Parathyroid adenoma (tissue), 2 donors: ENCODE results near the gene C1QTNF12.
"Not testable (repeated sequence)": the region's sequence is repeated elsewhere in the genome, so short reads cannot be mapped to it uniquely, and the experiment has no call there.

ENCODE experiments used
- H2AFZ ChIP-seq: fragments of 300-600 bp; sonication (generic); one replicate; pipeline ENCODE4 v1.7.0; 2017; ENCODE audit warnings: antibody characterized with exemption, mild to moderate bottlenecking
- H3K27ac ChIP-seq: fragments of 300-600 bp; sonication (generic); one replicate; pipeline ENCODE4 v1.7.0; 2017
- H3K27me3 ChIP-seq: fragments of 300-600 bp; sonication (generic); one replicate; pipeline ENCODE4 v1.7.0; 2017; ENCODE audit warnings: low read length; ENCODE audit not compliant: control insufficient read depth, insufficient read depth
- H3K36me3 ChIP-seq: fragments of 300-600 bp; sonication (generic); one replicate; pipeline ENCODE4 v1.7.0; 2017; ENCODE audit warnings: low read length; ENCODE audit not compliant: control insufficient read depth, insufficient read depth
- H3K4me1 ChIP-seq: fragments of 300-600 bp; sonication (generic); one replicate; pipeline ENCODE4 v1.7.0; 2017; ENCODE audit warnings: control low read depth
- H3K4me2 ChIP-seq: fragments of 300-600 bp; sonication (generic); one replicate; pipeline ENCODE4 v1.7.0; 2017; ENCODE audit warnings: low read length
- H3K4me3 ChIP-seq: fragments of 300-600 bp; sonication (generic); one replicate; pipeline ENCODE4 v1.7.0; 2017; ENCODE audit warnings: low read depth, low read length
- H3K79me2 ChIP-seq: fragments of 300-600 bp; sonication (generic); one replicate; pipeline ENCODE4 v1.7.0; 2017; ENCODE audit warnings: control low read depth
- H3K9ac ChIP-seq: fragments of 300-600 bp; sonication (generic); one replicate; pipeline ENCODE4 v1.7.0; 2017; ENCODE audit warnings: mild to moderate bottlenecking
- H3K9me3 ChIP-seq: fragments of 300-600 bp; sonication (generic); one replicate; pipeline ENCODE4 v1.7.0; 2017; ENCODE audit warnings: low read length; ENCODE audit not compliant: control insufficient read depth
- TF ChIP-seq, protein P1 (sequence below): fragments of 300-600 bp; sonication (generic); IDR thresholded peaks from one replicate; pipeline ENCODE4 v1.7.0; 2017; ENCODE audit warnings: antibody characterized with exemption, mild to moderate bottlenecking
- donor health status: primary hyperparathyroidism.

Gene C1QTNF12

DNA sequence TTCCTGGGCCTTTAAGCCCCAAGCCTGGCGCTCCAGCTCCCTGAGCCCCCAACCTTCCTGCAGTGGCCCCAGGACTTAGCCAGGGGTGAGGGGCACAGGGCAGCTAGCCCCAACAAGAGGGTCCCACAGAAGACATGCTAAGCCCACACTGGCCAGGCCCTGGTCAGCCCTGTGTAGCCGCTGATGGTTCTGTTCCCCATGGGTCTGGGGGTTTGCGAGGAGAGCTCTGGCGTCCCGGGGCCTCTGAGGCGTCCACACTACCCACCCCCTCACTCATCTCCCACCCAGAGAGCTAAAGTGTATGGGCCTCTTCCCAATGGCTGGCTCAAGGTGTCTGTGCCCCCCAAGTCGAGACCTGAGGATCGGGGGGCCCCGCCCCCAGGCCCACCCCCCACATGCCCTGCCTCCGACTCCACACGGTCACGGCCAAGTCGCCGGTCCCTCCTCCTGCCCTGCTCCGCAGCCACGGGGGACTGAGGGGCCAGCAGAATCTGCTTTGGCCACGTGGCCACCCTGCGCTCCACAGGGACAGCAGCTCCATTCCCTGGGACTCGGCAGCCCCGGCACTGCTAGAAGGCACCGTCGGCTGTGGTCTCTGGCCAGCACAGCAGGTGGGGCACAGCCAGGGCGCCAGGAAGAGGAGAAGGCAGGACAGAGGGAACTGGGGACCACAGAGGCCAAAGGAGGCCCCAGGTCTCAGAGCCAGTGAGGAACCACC lies 47.9 kb downstream of the C1QTNF12 start:
- H3K27me3 ChIP-seq: no peaks in the 10 kb centered on the region
- H3K9me3 ChIP-seq: no peaks in the 10 kb centered on the region
- H3K27ac ChIP-seq: no peak overlapping the region
- no peaks in the 10 kb centered on the region for H3K36me3 ChIP-seq
- TF ChIP-seq, protein P1, sequence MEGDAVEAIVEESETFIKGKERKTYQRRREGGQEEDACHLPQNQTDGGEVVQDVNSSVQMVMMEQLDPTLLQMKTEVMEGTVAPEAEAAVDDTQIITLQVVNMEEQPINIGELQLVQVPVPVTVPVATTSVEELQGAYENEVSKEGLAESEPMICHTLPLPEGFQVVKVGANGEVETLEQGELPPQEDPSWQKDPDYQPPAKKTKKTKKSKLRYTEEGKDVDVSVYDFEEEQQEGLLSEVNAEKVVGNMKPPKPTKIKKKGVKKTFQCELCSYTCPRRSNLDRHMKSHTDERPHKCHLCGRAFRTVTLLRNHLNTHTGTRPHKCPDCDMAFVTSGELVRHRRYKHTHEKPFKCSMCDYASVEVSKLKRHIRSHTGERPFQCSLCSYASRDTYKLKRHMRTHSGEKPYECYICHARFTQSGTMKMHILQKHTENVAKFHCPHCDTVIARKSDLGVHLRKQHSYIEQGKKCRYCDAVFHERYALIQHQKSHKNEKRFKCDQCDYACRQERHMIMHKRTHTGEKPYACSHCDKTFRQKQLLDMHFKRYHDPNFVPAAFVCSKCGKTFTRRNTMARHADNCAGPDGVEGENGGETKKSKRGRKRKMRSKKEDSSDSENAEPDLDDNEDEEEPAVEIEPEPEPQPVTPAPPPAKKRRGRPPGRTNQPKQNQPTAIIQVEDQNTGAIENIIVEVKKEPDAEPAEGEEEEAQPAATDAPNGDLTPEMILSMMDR: no peak
- no peaks in the 10 kb centered on the region for H3K4me1 ChIP-seq
- H3K9ac ChIP-seq: no peak overlapping the region
- H3K4me3 ChIP-seq: no peak overlapping the region
- H3K79me2 ChIP-seq: no peaks in the 10 kb centered on the region
- H2AFZ ChIP-seq: no peak overlapping the region
- H3K4me2 ChIP-seq: no peak overlapping the region

DNA sequence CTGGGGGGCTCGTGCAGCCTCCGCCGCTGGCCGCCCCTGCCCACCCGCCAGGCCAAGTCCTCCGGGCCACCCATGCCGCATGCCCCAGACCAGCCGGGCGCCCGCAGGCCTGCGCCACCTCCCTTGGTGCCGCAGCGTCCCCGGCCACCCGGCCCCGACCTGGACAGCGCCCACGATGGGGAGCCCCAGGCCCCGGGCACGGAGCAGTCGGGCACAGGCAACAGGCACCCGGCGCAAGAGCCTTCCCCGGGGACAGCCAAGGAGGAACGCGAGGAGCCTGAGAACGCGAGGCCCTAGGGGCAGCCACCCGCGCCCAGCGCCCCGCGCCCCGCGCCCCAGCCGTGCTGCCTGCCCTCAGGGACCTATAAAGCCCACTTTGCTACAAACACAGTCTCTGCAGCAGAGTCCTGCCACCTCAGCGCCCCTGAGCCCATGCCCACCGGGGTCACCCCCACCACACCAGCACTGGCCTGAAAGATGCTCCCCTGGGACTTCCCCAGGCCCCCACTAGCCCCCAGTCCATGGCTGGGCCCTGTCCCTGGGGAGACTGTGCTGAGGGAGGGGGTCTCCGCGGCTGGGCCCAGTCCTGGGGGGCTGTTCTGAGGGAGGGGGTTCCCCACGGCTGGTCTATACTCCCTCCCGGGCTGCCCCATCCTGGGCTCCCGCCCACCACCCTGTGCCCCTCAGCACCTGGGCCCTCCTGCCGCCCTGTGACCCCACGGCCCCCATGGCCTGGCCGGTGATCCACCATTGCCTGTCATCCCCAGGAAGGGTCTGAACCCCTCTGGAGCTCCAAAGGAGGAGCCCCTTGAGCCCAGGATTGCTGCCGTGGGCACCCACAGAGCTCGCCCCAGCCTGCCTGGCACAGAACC lies 48.7 kb downstream of the C1QTNF12 start:
- H2AFZ ChIP-seq: no peak overlapping the region
- no peak overlapping the region for H3K4me3 ChIP-seq
- no peaks in the 10 kb centered on the region for H3K9me3 ChIP-seq
- TF ChIP-seq, protein P1: no peak
- H3K36me3 ChIP-seq: no peaks in the 10 kb centered on the region
- no peaks in the 10 kb centered on the region for H3K79me2 ChIP-seq
- no peak overlapping the region for H3K9ac ChIP-seq
- H3K4me2 ChIP-seq: no peak overlapping the region
- H3K27ac ChIP-seq: no peak overlapping the region
- H3K4me1 ChIP-seq: no peaks in the 10 kb centered on the region
- H3K27me3 ChIP-seq: no peaks in the 10 kb centered on the region

DNA sequence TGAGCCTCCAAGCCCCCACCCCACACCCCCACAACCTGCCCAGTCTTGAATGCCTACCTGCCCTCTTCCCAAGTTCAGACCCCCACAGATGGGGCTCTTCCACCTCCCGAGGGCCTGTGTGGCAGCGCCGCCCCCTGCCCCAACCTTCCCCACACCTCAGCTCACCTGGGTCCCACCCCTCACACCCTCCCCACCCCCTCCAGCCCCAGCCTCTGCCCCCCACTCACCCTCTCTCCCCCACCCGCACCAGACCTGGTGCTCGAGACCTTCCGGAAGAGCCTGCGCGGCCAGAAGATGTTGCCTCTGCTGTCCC lies 49.4 kb downstream of the C1QTNF12 start:
- Histone ChIP-seq H3K36me3 (no peaks in the 10 kb centered on the region), H3K4me1 (no peaks in the 10 kb centered on the region), H3K9me3 (no peaks in the 10 kb centered on the region), H2AFZ (no peak overlapping the region), H3K4me3 (no peak overlapping the region), H3K27me3 (no peaks in the 10 kb centered on the region), H3K27ac (no peak overlapping the region), H3K9ac (no peak overlapping the region), H3K4me2 (no peak overlapping the region), H3K79me2 (no peaks in the 10 kb centered on the region)
- TF ChIP-seq, protein P1: no peak

DNA sequence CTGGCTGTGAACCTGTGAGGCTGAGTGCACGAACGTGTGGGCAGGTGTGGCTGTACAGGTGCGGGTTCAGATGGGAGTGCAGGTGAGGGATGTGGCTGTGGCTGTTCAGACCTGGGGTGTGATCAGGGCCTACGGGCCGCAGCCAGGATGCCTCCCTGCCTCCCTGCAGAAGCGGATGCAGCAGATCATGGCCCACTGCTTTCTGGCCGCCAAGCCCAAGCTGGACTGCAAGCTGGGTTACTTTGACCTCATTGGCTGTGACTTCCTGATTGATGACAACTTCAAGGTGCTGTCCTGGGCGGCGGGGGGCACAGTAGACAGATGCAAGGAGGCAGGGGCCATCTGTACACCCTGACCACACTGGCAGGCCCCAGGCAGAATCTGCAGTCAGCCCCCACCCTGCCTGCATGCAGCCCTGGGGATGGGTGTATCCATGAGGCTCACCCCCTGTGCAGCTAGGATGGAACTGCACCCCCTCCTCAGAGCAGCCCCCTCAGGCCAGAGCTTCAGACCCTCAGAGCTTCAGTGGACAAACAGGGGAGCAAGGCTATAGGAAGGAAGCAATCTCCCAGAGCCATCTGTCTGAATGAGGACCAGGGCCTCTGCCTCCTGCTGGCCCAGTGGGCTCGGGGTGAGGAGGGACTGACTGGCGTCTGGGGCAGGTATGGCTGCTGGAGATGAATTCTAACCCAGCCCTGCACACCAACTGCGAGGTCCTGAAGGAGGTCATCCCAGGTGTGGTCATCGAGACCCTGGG lies 49.9 kb downstream of the C1QTNF12 start:
- Histone ChIP-seq H2AFZ (no peak overlapping the region), H3K36me3 (no peaks in the 10 kb centered on the region), H3K79me2 (no peaks in the 10 kb centered on the region), H3K4me2 (no peak overlapping the region), H3K4me1 (no peaks in the 10 kb centered on the region), H3K9me3 (no peaks in the 10 kb centered on the region), H3K27ac (no peak overlapping the region), H3K27me3 (no peaks in the 10 kb centered on the region), H3K4me3 (no peak overlapping the region), H3K9ac (no peak overlapping the region)
- TF ChIP-seq, protein P1: no peak

DNA sequence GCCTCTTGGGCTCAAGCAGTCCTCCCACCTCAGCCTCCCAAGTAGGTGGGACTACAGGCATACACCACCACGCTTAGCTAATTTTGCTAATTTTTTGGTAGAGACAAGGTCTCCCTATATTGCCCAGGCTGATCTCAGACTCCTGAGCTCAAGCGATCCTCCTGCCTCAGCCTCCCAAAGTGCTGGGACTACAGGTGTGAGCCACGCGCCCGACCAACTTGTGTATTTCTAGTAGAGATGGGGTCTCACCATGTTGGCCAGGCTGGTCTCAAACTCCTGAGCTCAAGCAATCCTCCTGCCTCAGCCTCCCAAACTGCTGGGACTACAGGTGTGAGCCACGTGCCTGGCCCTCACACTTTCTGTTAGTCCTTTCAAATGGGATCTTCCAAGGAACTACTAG lies 50.8 kb downstream of the C1QTNF12 start:
- H3K79me2 ChIP-seq, H3K9me3 ChIP-seq, H3K27ac ChIP-seq, H2AFZ ChIP-seq, H3K9ac ChIP-seq, H3K36me3 ChIP-seq, H3K4me1 ChIP-seq, H3K27me3 ChIP-seq, H3K4me2 ChIP-seq, H3K4me3 ChIP-seq: not testable (repeated sequence)
